ENCODE measurements around the gene UACA. TPM values are rescaled to one million over a fixed set of nuclear protein-coding genes. Genes with fewer than 3 reads are reported as not detected.

The UACA gene
- total and polyA plus RNA-seq, 2 experiments from 2014 or later = 46.7 to 58.7 TPM

GRCh38 chr15:70714565-70714964 lies 48.8 kb downstream of the UACA start:
- Histone ChIP-seq H3K36me3 (replicated peaks; ENCODE audit: insufficient read depth, low read depth) (no peaks in the 10 kb centered on the region), H3K9me3 (ENCODE audit: low read depth) (no peaks in the 10 kb centered on the region), H3K4me3 (no peak overlapping the region), H2AFZ (no peak overlapping the region), H3K79me2 (peaks cover 41% of the 10 kb centered on the region), H3K27me3 (no peaks in the 10 kb centered on the region), H3K4me2 (peak overlapping the region; percentile 43), H3K4me1 (ENCODE audit: insufficient read depth) (peaks cover 33% of the 10 kb centered on the region), H3K27ac (peak overlapping the region; percentile 60), H4K20me1 (ENCODE audit: insufficient read depth, poor library complexity, severe bottlenecking) (no peaks in the 10 kb centered on the region), H3K9me2 (replicated peaks; ENCODE audit: insufficient read depth) (no peaks in the 10 kb centered on the region)
- no peak for TF ChIP-seq CTCF (IDR thresholded peaks at IDR 0.05; ENCODE audit: poor library complexity)
- TF ChIP-seq EZH2 (IDR thresholded peaks at IDR 0.05; ENCODE audit: borderline replicate concordance) = no peak
- no peak for TF ChIP-seq EZH2phosphoT487 (IDR thresholded peaks at IDR 0.05; ENCODE audit: low read depth, severe bottlenecking, unreplicated experiment)
- DNase-seq (ENCODE audit: low spot score) = no peak
- WGBS (ENCODE audit: low lambda C conversion rate, missing lambda C conversion rate) = 35% methylated on average over 3 of the region's 3 CpGs

GRCh38 chr15:70714015-70714414 lies 49.3 kb downstream of the UACA start:
- Histone ChIP-seq H3K4me1 (ENCODE audit: insufficient read depth) (peaks cover 33% of the 10 kb centered on the region), H3K79me2 (peaks cover 44% of the 10 kb centered on the region), H3K27ac (peak overlapping the region; percentile 60), H3K4me3 (no peak overlapping the region), H3K4me2 (peak overlapping the region; percentile 43), H3K9me3 (ENCODE audit: low read depth) (no peaks in the 10 kb centered on the region), H4K20me1 (ENCODE audit: insufficient read depth, poor library complexity, severe bottlenecking) (no peaks in the 10 kb centered on the region), H3K9me2 (replicated peaks; ENCODE audit: insufficient read depth) (no peaks in the 10 kb centered on the region), H2AFZ (no peak overlapping the region), H3K36me3 (replicated peaks; ENCODE audit: insufficient read depth, low read depth) (no peaks in the 10 kb centered on the region), H3K27me3 (no peaks in the 10 kb centered on the region)
- TF ChIP-seq CTCF (IDR thresholded peaks at IDR 0.05; ENCODE audit: poor library complexity) (no peak), EZH2phosphoT487 (IDR thresholded peaks at IDR 0.05; ENCODE audit: low read depth, severe bottlenecking, unreplicated experiment) (no peak), EZH2 (IDR thresholded peaks at IDR 0.05; ENCODE audit: borderline replicate concordance) (no peak)
- no peak for DNase-seq (ENCODE audit: low spot score)
- 16% methylated on average over 2 of the region's 2 CpGs for WGBS (ENCODE audit: low lambda C conversion rate, missing lambda C conversion rate)

GRCh38 chr15:70712271-70712670 lies 51.1 kb downstream of the UACA start:
- Histone ChIP-seq H4K20me1 (ENCODE audit: insufficient read depth, poor library complexity, severe bottlenecking) (no peaks in the 10 kb centered on the region), H3K27ac (peak overlapping the region; percentile 60), H2AFZ (no peak overlapping the region), H3K4me3 (no peak overlapping the region), H3K4me1 (ENCODE audit: insufficient read depth) (peaks cover 27% of the 10 kb centered on the region), H3K4me2 (no peak overlapping the region), H3K9me3 (ENCODE audit: low read depth) (no peaks in the 10 kb centered on the region), H3K9me2 (replicated peaks; ENCODE audit: insufficient read depth) (no peaks in the 10 kb centered on the region), H3K36me3 (replicated peaks; ENCODE audit: insufficient read depth, low read depth) (no peaks in the 10 kb centered on the region), H3K79me2 (peaks cover 60% of the 10 kb centered on the region), H3K27me3 (no peaks in the 10 kb centered on the region)
- TF ChIP-seq EZH2 (IDR thresholded peaks at IDR 0.05; ENCODE audit: borderline replicate concordance) (no peak), CTCF (IDR thresholded peaks at IDR 0.05; ENCODE audit: poor library complexity) (no peak), EZH2phosphoT487 (IDR thresholded peaks at IDR 0.05; ENCODE audit: low read depth, severe bottlenecking, unreplicated experiment) (no peak)
- WGBS (ENCODE audit: low lambda C conversion rate, missing lambda C conversion rate) = 87% methylated on average over 3 of the region's 3 CpGs
- DNase-seq (ENCODE audit: low spot score) = no peak

- Histone ChIP-seq H3K4me3 (no peak overlapping the region), H3K9me3 (ENCODE audit: low read depth) (no peaks in the 10 kb centered on the region), H2AFZ (no peak overlapping the region), H3K4me1 (ENCODE audit: insufficient read depth) (peaks cover 17% of the 10 kb centered on the region), H3K79me2 (peaks cover 71% of the 10 kb centered on the region), H3K4me2 (no peak overlapping the region), H3K9me2 (replicated peaks; ENCODE audit: insufficient read depth) (no peaks in the 10 kb centered on the region), H3K27ac (no peak overlapping the region), H3K27me3 (no peaks in the 10 kb centered on the region), H3K36me3 (replicated peaks; ENCODE audit: insufficient read depth, low read depth) (no peaks in the 10 kb centered on the region), H4K20me1 (ENCODE audit: insufficient read depth, poor library complexity, severe bottlenecking) (no peaks in the 10 kb centered on the region)
- DNase-seq (ENCODE audit: low spot score) = no peak
- no peak for TF ChIP-seq EZH2phosphoT487 (IDR thresholded peaks at IDR 0.05; ENCODE audit: low read depth, severe bottlenecking, unreplicated experiment)
- TF ChIP-seq CTCF (IDR thresholded peaks at IDR 0.05; ENCODE audit: poor library complexity) = no peak
- TF ChIP-seq EZH2 (IDR thresholded peaks at IDR 0.05; ENCODE audit: borderline replicate concordance) = no peak
- 89% methylated on average over 5 of the region's 5 CpGs for WGBS (ENCODE audit: low lambda C conversion rate, missing lambda C conversion rate)
Observed at GRCh38 chr15:70710714-70711113, 52.6 kb downstream of the UACA start.

All from hepatocyte (in vitro differentiated cells).